HCT116 (cell line): Measurements from ENCODE around the gene ITGA7. TPM values are rescaled to one million over a fixed set of nuclear protein-coding genes. Genes with fewer than 3 reads are reported as not detected.

Source experiments
- ATAC-seq: fragments of 200-7000 bp; cut with Tn5 transposase; 2 replicates; pipeline ENCODE4 v1.9.1; 2020; ENCODE audit warnings: mild to moderate bottlenecking, moderate library complexity
- BruUV-seq: library from RNA; stranded (reverse); fragments of 400-500 nt; replicated peaks from 2 replicates; lab custom pipeline; 2021; lab: Mats Ljungman, UMichigan
- CTCF ChIA-PET: fragments of 300-600 bp; sonication (Branson Sonifier 250); formaldehyde crosslinking; loops from one replicate; lab custom pipeline; 2021; ENCODE audit warnings: antibody characterized with exemption; lab: Charles Lee
- POLR2A ChIA-PET: fragments of 300-600, 350-600 bp; sonication (Branson Sonifier 250); formaldehyde crosslinking; loops from one replicate; lab custom pipeline; 2021; ENCODE audit warnings: antibody characterized with exemption; lab: Charles Lee
- RAD21 ChIA-PET, 2 experiments: fragments of 300-600 bp; sonication (Branson Sonifier 250); formaldehyde crosslinking; loops; one replicate each; lab custom pipeline; 2023; ENCODE audit warnings: low total read pairs in 2 of 2; ENCODE audit not compliant: uncharacterized antibody in 2 of 2, unreplicated experiment in 2 of 2, low non-redundant PET in 1 of 2; lab: Charles Lee
- DNase-seq: peaks from one replicate; pipeline ENCODE4 v3.0.0-alpha.2; 2010; ENCODE audit warnings: low read depth, low spot score
- H2AFZ ChIP-seq: fragments of 200-600 bp; shearing (Covaris generic), sonication (generic); 2 replicates; pipeline ENCODE4 v1.6.1; 2017; ENCODE audit warnings: low read depth, mixed run types, mixed read lengths, antibody characterized with exemption, low read length; ENCODE audit not compliant: poor library complexity, severe bottlenecking
- H3K27ac ChIP-seq: 2 replicates; pipeline ENCODE4 v1.5.1; 2012; ENCODE audit warnings: low read depth, low read length
- H3K27me3 ChIP-seq: fragments of 200-600 bp; sonication (generic); 2 replicates; pipeline ENCODE4 v1.6.1; 2016; ENCODE audit warnings: mixed run types, low read length, mixed read lengths; ENCODE audit not compliant: insufficient read depth
- H3K36me3 ChIP-seq, 2 experiments: fragments of 200-500 bp in 1 of 2; fragments of 200-600 bp in 1 of 2; sonication (Bioruptor generic) in 1 of 2; sonication (generic) in 1 of 2; 2 replicates each; pipeline versions ENCODE4 v1.5.1 to v1.6.1; 2014 to 2016; ENCODE audit warnings: low read length in 2 of 2, inconsistent platforms in 1 of 2, mixed read lengths in 1 of 2, mixed run types in 1 of 2; ENCODE audit not compliant: insufficient read depth in 2 of 2, control insufficient read depth in 1 of 2
- H3K4me1 ChIP-seq, 2 experiments: fragments of 200-600 bp in 1 of 2; sonication (generic) in 1 of 2; 2 replicates each; pipeline versions ENCODE4 v1.5.1 to v1.6.1; 2012 to 2017; ENCODE audit warnings: low read length in 2 of 2, inconsistent platforms in 1 of 2, mild to moderate bottlenecking in 1 of 2, mixed read lengths in 1 of 2, mixed run types in 1 of 2, moderate library complexity in 1 of 2; ENCODE audit not compliant: insufficient read depth in 2 of 2, control insufficient read depth in 1 of 2
- H3K4me2 ChIP-seq: fragments of 200-600 bp; sonication (generic); 2 replicates; pipeline ENCODE4 v1.6.1; 2017; ENCODE audit warnings: mixed run types, low read length, mixed read lengths
- H3K4me3 ChIP-seq, 2 experiments: fragments of 200-600 bp in 1 of 2; sonication (generic) in 1 of 2; replicated peaks in 1 of 2; 2 replicates each; pipeline ENCODE4 v1.5.1; 2011 to 2016; ENCODE audit warnings: low read length in 2 of 2, control low read depth in 1 of 2, low read depth in 1 of 2, mild to moderate bottlenecking in 1 of 2, mixed read lengths in 1 of 2, mixed run types in 1 of 2
- H3K79me2 ChIP-seq: fragments of 200-600 bp; sonication (generic); 2 replicates; pipeline ENCODE4 v1.6.1; 2017; ENCODE audit warnings: mild to moderate bottlenecking, mixed run types, low read length, moderate library complexity, mixed read lengths; ENCODE audit not compliant: insufficient read depth
- H3K9ac ChIP-seq: fragments of 200-600 bp; sonication (generic); 2 replicates; pipeline ENCODE4 v1.6.1; 2016; ENCODE audit warnings: low read length, mixed read lengths
- H3K9me2 ChIP-seq: fragments of 200-600 bp; sonication (generic), shearing (Covaris generic); 2 replicates; pipeline ENCODE4 v1.6.1; 2017; ENCODE audit warnings: mixed run types, mild to moderate bottlenecking, moderate library complexity; ENCODE audit not compliant: insufficient read depth
- H3K9me3 ChIP-seq, 2 experiments: fragments of 200-500 bp in 1 of 2; fragments of 200-600 bp in 1 of 2; sonication (Bioruptor generic) in 1 of 2; sonication (generic) in 1 of 2; 2 replicates each; pipeline ENCODE4 v1.6.1; 2014 to 2017; ENCODE audit warnings: low read length in 2 of 2, mixed read lengths in 2 of 2, inconsistent platforms in 1 of 2, low read depth in 1 of 2, mild to moderate bottlenecking in 1 of 2, mixed run types in 1 of 2, moderate library complexity in 1 of 2; ENCODE audit not compliant: control insufficient read depth in 1 of 2, insufficient read depth in 1 of 2
- H4K20me1 ChIP-seq: fragments of 200-600 bp; sonication (generic), shearing (Covaris generic); 2 replicates; pipeline ENCODE4 v1.6.1; 2017; ENCODE audit warnings: mixed run types, mild to moderate bottlenecking, moderate library complexity; ENCODE audit not compliant: insufficient read depth
- CBX3 ChIP-seq: IDR thresholded peaks from 2 replicates; pipeline ENCODE4 v1.6.1; 2012; ENCODE audit warnings: low read depth
- EGR1 ChIP-seq: IDR thresholded peaks from 2 replicates; pipeline ENCODE4 v1.6.1; 2012; ENCODE audit warnings: low read depth
- ELF1 ChIP-seq: IDR thresholded peaks from 2 replicates; pipeline ENCODE4 v1.6.1; 2012; ENCODE audit warnings: low read depth, borderline replicate concordance
- EZH2phosphoT487 ChIP-seq: fragments of 200-600 bp; IDR thresholded peaks from 2 replicates; pipeline ENCODE4 v1.6.1; 2018; ENCODE audit warnings: antibody characterized with exemption, borderline replicate concordance
- POLR2A ChIP-seq: IDR thresholded peaks from 2 replicates; pipeline ENCODE4 v1.7.0; 2011; ENCODE audit warnings: borderline replicate concordance; ENCODE audit not compliant: insufficient read depth, insufficient read length; ENCODE audit errors: extremely low read depth
- RAD21 ChIP-seq: IDR thresholded peaks from 2 replicates; pipeline ENCODE4 v1.6.1; 2012; ENCODE audit warnings: low read depth, mild to moderate bottlenecking
- SIN3A ChIP-seq: IDR thresholded peaks from 2 replicates; pipeline ENCODE4 v1.6.1; 2012; ENCODE audit warnings: low read depth
- SP1 ChIP-seq: IDR thresholded peaks from 2 replicates; pipeline ENCODE4 v1.6.1; 2012; ENCODE audit warnings: low read depth
- SRF ChIP-seq: IDR thresholded peaks from 2 replicates; pipeline ENCODE4 v1.6.1; 2012; ENCODE audit warnings: low read depth
- TCF7L2 ChIP-seq: IDR thresholded peaks from 2 replicates; pipeline ENCODE4 v1.7.0; 2011; ENCODE audit warnings: borderline replicate concordance, inconsistent platforms; ENCODE audit not compliant: insufficient read depth, insufficient read length; ENCODE audit errors: extremely low read depth
- YY1 ChIP-seq: IDR thresholded peaks from 2 replicates; pipeline ENCODE4 v1.6.1; 2011; ENCODE audit warnings: low read length, low read depth, moderate library complexity, mild to moderate bottlenecking; ENCODE audit not compliant: insufficient replicate concordance; ENCODE audit errors: extremely low read depth
- ZFX ChIP-seq: fragments of 450-650 bp; IDR thresholded peaks from 2 replicates; pipeline ENCODE4 v1.6.1; 2017
- intact Hi-C: fragments of 100-400 bp; cut with micrococcal nuclease; formaldehyde crosslinking; loops from 2 replicates; pipeline ENCODE4 v1.10.0; 2022
- total RNA-seq: library from RNA; stranded (reverse); gene quantifications from one replicate; pipeline ENCODE4 v1.2.1, GENCODE V29; 2021; ENCODE audit not compliant: unreplicated experiment
- TF ChIP-seq, protein P1 (sequence below): IDR thresholded peaks from 2 replicates; pipeline ENCODE4 v1.6.1; 2012
- TF ChIP-seq, protein P2 (sequence below): IDR thresholded peaks from 2 replicates; pipeline ENCODE4 v1.6.1; 2011; ENCODE audit warnings: mild to moderate bottlenecking, low read length, moderate library complexity; ENCODE audit not compliant: insufficient replicate concordance; ENCODE audit errors: extremely low read depth
- TF ChIP-seq, protein P3 (sequence below): IDR thresholded peaks from 2 replicates; pipeline ENCODE4 v1.6.1; 2012; ENCODE audit warnings: low read depth
- TF ChIP-seq, protein P4 (sequence below): IDR thresholded peaks from 2 replicates; pipeline ENCODE4 v1.6.1; 2012
- TF ChIP-seq, protein P5 (sequence below), 3 experiments: fragments of 200-600 bp in 1 of 3; sonication (generic) in 1 of 3; IDR thresholded peaks in 2 of 3; conservative IDR thresholded peaks in 1 of 3; 2 replicates each; pipeline ENCODE4 v1.5.1; 2012 to 2017; ENCODE audit warnings: low read depth in 2 of 3, low read length in 2 of 3, antibody characterized with exemption in 1 of 3, borderline replicate concordance in 1 of 3, control low read depth in 1 of 3, mild to moderate bottlenecking in 1 of 3, mixed read lengths in 1 of 3, mixed run types in 1 of 3, moderate library complexity in 1 of 3; ENCODE audit not compliant: insufficient read depth in 1 of 3

ITGA7 gene
- total RNA-seq, 1 experiment from 2014 or later = 17.8 TPM

DNA sequence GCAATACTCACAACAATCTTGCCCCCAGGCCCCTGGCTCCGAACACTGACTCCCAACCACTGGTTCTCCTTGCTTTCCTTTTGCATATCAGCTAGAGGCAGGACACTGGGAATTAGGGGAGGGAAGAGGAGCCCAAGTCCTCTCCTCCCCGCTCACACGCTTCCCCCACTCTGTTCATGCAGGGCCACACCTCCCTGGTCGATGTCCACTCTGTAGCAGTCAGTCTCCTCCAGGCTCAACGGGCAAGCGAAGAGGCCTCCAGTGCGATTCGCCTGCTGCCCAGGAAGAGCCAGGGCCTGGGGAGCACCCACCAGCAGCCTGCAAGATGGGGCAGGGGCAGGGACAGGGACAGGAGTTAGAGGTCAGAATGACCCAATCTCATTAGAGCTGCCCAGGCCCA is 4.8 kb downstream of the ITGA7 start:
- no peaks in the 10 kb centered on the region for H3K9me2 ChIP-seq
- H3K36me3 ChIP-seq = no peaks in the 10 kb centered on the region
- no peaks in the 10 kb centered on the region for H3K79me2 ChIP-seq
- no peaks in the 10 kb centered on the region for H4K20me1 ChIP-seq
- no peak for DNase-seq
- CTCF ChIA-PET = no interaction called here
- no peak for ATAC-seq
- H3K4me2 ChIP-seq = no peak overlapping the region
- H3K9me3 ChIP-seq = no peaks in the 10 kb centered on the region
- no peak overlapping the region for H2AFZ ChIP-seq
- peaks cover 0 to 10% of the 10 kb centered on the region in 2 experiments; a peak in 1 of 4 replicates for H3K4me1 ChIP-seq
- no peak overlapping the region for H3K4me3 ChIP-seq
- H3K27me3 ChIP-seq = no peaks in the 10 kb centered on the region
- H3K27ac ChIP-seq = no peak overlapping the region
- POLR2A ChIA-PET = no interaction called here
- intact Hi-C loops = no loop called here
- H3K9ac ChIP-seq = no peak overlapping the region
- BruUV-seq = no TSS peak
- TF ChIP-seq, protein P1, sequence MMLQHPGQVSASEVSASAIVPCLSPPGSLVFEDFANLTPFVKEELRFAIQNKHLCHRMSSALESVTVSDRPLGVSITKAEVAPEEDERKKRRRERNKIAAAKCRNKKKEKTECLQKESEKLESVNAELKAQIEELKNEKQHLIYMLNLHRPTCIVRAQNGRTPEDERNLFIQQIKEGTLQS = no peak
- TF ChIP-seq TCF7L2 = no peak
- TF ChIP-seq SRF = no peak
- no peak for TF ChIP-seq EZH2phosphoT487
- no peak for TF ChIP-seq RAD21
- TF ChIP-seq ZFX = no peak
- no peak for TF ChIP-seq YY1
- no peak for TF ChIP-seq POLR2A
- TF ChIP-seq, protein P2, sequence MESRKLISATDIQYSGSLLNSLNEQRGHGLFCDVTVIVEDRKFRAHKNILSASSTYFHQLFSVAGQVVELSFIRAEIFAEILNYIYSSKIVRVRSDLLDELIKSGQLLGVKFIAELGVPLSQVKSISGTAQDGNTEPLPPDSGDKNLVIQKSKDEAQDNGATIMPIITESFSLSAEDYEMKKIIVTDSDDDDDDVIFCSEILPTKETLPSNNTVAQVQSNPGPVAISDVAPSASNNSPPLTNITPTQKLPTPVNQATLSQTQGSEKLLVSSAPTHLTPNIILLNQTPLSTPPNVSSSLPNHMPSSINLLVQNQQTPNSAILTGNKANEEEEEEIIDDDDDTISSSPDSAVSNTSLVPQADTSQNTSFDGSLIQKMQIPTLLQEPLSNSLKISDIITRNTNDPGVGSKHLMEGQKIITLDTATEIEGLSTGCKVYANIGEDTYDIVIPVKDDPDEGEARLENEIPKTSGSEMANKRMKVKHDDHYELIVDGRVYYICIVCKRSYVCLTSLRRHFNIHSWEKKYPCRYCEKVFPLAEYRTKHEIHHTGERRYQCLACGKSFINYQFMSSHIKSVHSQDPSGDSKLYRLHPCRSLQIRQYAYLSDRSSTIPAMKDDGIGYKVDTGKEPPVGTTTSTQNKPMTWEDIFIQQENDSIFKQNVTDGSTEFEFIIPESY = no peak
- TF ChIP-seq SIN3A = no peak
- TF ChIP-seq, protein P3, sequence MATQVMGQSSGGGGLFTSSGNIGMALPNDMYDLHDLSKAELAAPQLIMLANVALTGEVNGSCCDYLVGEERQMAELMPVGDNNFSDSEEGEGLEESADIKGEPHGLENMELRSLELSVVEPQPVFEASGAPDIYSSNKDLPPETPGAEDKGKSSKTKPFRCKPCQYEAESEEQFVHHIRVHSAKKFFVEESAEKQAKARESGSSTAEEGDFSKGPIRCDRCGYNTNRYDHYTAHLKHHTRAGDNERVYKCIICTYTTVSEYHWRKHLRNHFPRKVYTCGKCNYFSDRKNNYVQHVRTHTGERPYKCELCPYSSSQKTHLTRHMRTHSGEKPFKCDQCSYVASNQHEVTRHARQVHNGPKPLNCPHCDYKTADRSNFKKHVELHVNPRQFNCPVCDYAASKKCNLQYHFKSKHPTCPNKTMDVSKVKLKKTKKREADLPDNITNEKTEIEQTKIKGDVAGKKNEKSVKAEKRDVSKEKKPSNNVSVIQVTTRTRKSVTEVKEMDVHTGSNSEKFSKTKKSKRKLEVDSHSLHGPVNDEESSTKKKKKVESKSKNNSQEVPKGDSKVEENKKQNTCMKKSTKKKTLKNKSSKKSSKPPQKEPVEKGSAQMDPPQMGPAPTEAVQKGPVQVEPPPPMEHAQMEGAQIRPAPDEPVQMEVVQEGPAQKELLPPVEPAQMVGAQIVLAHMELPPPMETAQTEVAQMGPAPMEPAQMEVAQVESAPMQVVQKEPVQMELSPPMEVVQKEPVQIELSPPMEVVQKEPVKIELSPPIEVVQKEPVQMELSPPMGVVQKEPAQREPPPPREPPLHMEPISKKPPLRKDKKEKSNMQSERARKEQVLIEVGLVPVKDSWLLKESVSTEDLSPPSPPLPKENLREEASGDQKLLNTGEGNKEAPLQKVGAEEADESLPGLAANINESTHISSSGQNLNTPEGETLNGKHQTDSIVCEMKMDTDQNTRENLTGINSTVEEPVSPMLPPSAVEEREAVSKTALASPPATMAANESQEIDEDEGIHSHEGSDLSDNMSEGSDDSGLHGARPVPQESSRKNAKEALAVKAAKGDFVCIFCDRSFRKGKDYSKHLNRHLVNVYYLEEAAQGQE = no peak
- TF ChIP-seq, protein P4, sequence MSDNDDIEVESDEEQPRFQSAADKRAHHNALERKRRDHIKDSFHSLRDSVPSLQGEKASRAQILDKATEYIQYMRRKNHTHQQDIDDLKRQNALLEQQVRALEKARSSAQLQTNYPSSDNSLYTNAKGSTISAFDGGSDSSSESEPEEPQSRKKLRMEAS = no peak
- no peak for TF ChIP-seq CBX3
- TF ChIP-seq EGR1 = no peak
- no peak for TF ChIP-seq SP1
- TF ChIP-seq, protein P5, sequence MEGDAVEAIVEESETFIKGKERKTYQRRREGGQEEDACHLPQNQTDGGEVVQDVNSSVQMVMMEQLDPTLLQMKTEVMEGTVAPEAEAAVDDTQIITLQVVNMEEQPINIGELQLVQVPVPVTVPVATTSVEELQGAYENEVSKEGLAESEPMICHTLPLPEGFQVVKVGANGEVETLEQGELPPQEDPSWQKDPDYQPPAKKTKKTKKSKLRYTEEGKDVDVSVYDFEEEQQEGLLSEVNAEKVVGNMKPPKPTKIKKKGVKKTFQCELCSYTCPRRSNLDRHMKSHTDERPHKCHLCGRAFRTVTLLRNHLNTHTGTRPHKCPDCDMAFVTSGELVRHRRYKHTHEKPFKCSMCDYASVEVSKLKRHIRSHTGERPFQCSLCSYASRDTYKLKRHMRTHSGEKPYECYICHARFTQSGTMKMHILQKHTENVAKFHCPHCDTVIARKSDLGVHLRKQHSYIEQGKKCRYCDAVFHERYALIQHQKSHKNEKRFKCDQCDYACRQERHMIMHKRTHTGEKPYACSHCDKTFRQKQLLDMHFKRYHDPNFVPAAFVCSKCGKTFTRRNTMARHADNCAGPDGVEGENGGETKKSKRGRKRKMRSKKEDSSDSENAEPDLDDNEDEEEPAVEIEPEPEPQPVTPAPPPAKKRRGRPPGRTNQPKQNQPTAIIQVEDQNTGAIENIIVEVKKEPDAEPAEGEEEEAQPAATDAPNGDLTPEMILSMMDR (IDR thresholded peaks at IDR 0.05 in 2 of 3, conservative IDR thresholded peaks at IDR 0.05 in 1 of 3; ENCODE audit: borderline replicate concordance in 1 of 3, insufficient read depth in 1 of 3, low read depth in 2 of 3, low read length in 2 of 3) = no peak
- TF ChIP-seq ELF1 = no peak
- RAD21 ChIA-PET = no interaction called here
